HG03175 (cell line): ENCODE measurements around the gene MINDY3.

Experiments
- ATAC-seq: cut with Tn5 transposase; IDR thresholded peaks from one replicate; pipeline ENCODE4 v1.9.1; 2021; ENCODE audit warnings: mild to moderate bottlenecking, moderate library complexity; ENCODE audit not compliant: unreplicated experiment

Gene MINDY3

GRCh38 chr10:15739254-15739970 lies 120.9 kb downstream of the MINDY3 start:
- ATAC-seq: no peak

GRCh38 chr10:15738270-15738925 lies 121.9 kb downstream of the MINDY3 start:
- no peak for ATAC-seq

GRCh38 chr10:15737656-15738055 lies 122.7 kb downstream of the MINDY3 start:
- ATAC-seq: no peak

GRCh38 chr10:15735763-15736162 lies 124.5 kb downstream of the MINDY3 start:
- no peak for ATAC-seq

GRCh38 chr10:15730341-15730740 lies 130.0 kb downstream of the MINDY3 start:
- no peak for ATAC-seq

GRCh38 chr10:15729890-15730289 lies 130.4 kb downstream of the MINDY3 start:
- ATAC-seq: no peak
